ENCODE measurements around the gene CYP4F2.
"Not testable (repeated sequence)": the region's sequence is repeated elsewhere in the genome, so short reads cannot be mapped to it uniquely, and the experiment has no call there.

DNA sequence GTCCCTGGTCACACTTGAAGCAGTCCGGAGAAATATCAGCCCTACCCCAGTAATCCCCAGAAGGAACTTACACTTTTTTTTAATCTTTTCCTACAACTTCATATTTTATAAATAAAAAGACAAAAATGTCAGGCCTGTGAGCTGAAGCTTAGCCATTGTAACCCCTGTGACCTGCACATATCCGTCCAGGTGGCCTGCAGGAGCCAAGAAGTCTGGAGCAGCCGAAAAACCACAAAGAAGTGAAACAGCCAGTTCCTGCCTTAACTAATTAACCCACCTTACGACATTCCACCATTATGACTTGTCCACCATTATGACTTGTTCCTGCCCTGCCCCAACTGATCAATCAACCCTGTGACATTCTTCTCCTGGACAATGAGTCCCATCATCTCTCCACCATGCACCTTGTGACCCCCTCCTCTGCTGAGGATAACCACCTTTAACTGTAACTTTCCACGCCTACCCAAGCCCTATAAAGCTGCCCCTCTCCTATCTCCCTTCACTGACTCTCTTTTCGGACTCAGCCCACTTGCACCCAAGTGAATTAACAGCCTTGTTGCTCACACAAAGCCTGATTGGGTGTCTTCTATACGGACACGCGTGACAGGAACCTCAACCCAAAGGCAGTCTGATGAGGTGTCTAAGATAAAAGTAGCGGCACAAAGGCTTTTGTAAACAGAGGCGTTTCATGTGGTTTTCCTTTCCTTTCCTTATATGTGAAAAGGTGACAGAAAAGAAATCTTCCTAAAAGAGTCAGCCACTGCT is 62.1 kb downstream of the CYP4F2 start:
- TF ChIP-seq CREB1 (IDR thresholded peaks at IDR 0.05; ENCODE audit: low read depth); RFX5 (IDR thresholded peaks at IDR 0.05; ENCODE audit: low read depth, low read length); ZBED1 (IDR thresholded peaks at IDR 0.05; ENCODE audit: borderline replicate concordance); ZSCAN29 (IDR thresholded peaks at IDR 0.05): not testable (repeated sequence)
- TF ChIP-seq, protein P1, sequence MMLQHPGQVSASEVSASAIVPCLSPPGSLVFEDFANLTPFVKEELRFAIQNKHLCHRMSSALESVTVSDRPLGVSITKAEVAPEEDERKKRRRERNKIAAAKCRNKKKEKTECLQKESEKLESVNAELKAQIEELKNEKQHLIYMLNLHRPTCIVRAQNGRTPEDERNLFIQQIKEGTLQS (IDR thresholded peaks at IDR 0.05; ENCODE audit: borderline replicate concordance, extremely low read depth, low read depth, low read length), result not testable (repeated sequence)
- TF ChIP-seq, protein P2, sequence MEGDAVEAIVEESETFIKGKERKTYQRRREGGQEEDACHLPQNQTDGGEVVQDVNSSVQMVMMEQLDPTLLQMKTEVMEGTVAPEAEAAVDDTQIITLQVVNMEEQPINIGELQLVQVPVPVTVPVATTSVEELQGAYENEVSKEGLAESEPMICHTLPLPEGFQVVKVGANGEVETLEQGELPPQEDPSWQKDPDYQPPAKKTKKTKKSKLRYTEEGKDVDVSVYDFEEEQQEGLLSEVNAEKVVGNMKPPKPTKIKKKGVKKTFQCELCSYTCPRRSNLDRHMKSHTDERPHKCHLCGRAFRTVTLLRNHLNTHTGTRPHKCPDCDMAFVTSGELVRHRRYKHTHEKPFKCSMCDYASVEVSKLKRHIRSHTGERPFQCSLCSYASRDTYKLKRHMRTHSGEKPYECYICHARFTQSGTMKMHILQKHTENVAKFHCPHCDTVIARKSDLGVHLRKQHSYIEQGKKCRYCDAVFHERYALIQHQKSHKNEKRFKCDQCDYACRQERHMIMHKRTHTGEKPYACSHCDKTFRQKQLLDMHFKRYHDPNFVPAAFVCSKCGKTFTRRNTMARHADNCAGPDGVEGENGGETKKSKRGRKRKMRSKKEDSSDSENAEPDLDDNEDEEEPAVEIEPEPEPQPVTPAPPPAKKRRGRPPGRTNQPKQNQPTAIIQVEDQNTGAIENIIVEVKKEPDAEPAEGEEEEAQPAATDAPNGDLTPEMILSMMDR (IDR thresholded peaks at IDR 0.05 in 2 of 3, conservative IDR thresholded peaks at IDR 0.05 in 1 of 3; ENCODE audit: control insufficient read depth in 2 of 3, extremely low read depth in 1 of 3, insufficient read depth in 1 of 3, low read depth in 3 of 3, low read length in 3 of 3), result not testable (repeated sequence)

Measured in GM12878 (cell line).